Testis (tissue), 2 donors: ENCODE data around the gene PPM1B.

Experiments used
- CTCF ChIP-seq, 3 experiments: fragments of 450-650 bp in 2 of 3; fragments of 200-600 bp in 1 of 3; sonication (generic) in 1 of 3; IDR thresholded peaks; one replicate each; pipeline ENCODE4 v1.5.1; 2016 to 2019; ENCODE audit warnings: antibody characterized with exemption in 3 of 3, mild to moderate bottlenecking in 2 of 3, moderate library complexity in 1 of 3
- POLR2A ChIP-seq: fragments of 450-650 bp; IDR thresholded peaks from one replicate; pipeline ENCODE4 v1.6.1; 2017; ENCODE audit warnings: antibody characterized with exemption, mild to moderate bottlenecking, moderate library complexity

GRCh38 chr2:44192646-44193045 is 24.0 kb downstream of the PPM1B start:
- TF ChIP-seq CTCF (IDR thresholded peaks at IDR 0.05) = no peak
- TF ChIP-seq POLR2A = no peak
